Activated gamma-delta T cell treated with anti-CD3 and anti-CD28 coated beads, Interleukin-2, amount 50 U/mL, for 16 hours (primary cell): Measurements from ENCODE around the gene ANKRD40.
"Not testable (repeated sequence)": the region's sequence is repeated elsewhere in the genome, so short reads cannot be mapped to it uniquely, and the experiment has no call there.

Experiments used
- DNase-seq: peaks from one replicate; pipeline ENCODE4 v3.0.0-alpha.2; 2020; ENCODE audit warnings: low read depth

The ANKRD40 gene

DNA sequence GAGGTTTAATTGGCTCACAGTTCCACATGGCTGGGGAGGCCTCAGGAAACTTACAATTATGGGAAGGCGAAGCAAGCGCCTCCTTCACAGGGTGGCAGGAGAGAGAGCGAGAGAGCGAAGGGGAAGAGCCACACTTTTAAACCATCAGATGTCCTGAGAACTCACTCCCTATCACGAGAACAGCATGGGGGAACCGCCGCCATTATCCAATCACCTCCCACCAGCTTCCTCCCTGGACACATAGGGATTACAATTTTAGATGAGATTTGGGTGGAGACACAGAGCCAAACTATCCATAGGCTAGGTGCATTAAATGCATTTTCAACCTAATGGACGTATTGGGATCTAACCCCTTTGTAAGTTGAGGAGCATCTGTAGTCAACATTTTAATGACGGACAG is 4.9 kb upstream of the ANKRD40 start:
- no peak for DNase-seq

DNA sequence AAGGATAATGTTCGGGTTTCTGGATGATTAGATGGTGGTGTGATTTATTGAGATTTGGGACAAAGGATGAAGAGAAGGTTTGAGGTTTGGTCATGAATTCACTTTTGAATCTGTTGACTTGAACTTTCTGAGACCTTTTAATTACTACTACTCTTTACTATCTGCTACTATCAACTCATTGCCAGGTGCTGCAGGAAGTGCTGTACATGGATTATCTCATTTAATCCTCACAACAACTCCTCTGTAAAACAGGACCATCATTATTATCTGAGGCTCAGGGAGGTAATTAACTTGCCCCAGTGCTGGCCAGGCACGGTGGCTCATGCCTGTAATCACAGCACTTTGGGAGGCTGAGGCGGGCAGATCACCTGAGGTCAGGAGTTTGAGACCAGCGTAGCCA is 2.9 kb upstream of the ANKRD40 start:
- DNase-seq, result no peak

DNA sequence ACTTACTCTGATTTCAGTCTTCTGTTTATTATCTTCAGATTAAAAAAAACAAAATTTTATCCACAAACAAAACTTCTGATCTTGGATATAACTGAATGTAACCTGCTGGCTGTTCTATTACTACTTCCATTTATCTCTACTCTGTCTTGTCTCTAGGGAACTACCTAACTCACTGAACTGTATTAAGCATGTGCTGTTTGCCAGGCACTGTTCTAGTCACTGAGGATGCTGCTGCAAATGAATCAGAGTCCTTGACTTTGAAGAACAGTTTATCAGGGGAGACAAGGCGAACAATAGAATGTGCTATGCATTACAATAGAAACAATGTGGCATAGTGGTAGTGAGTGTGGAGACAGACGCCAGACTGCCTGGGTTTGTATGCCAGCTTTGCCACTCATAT is 2.3 kb upstream of the ANKRD40 start:
- no peak for DNase-seq

DNA sequence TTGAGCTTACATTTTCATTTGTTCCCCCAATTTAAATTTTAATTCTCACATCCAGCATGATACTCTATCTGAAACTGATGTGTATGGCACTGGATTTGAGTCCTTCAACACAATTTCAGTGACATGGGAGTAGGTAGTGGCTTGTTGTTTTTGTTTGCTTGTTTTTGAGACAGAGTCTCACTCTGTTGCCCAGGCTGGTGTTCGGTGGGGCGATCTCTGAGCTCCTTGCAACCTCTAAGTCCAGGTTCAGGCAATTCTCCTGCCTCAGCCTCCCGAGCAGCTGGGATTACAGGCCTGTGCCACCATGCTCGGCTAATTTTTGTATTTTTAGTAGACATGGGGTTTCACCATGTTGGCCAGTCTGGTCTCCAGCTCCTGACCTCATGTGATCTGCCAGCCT is 1.3 kb upstream of the ANKRD40 start:
- not testable (repeated sequence) for DNase-seq

DNA sequence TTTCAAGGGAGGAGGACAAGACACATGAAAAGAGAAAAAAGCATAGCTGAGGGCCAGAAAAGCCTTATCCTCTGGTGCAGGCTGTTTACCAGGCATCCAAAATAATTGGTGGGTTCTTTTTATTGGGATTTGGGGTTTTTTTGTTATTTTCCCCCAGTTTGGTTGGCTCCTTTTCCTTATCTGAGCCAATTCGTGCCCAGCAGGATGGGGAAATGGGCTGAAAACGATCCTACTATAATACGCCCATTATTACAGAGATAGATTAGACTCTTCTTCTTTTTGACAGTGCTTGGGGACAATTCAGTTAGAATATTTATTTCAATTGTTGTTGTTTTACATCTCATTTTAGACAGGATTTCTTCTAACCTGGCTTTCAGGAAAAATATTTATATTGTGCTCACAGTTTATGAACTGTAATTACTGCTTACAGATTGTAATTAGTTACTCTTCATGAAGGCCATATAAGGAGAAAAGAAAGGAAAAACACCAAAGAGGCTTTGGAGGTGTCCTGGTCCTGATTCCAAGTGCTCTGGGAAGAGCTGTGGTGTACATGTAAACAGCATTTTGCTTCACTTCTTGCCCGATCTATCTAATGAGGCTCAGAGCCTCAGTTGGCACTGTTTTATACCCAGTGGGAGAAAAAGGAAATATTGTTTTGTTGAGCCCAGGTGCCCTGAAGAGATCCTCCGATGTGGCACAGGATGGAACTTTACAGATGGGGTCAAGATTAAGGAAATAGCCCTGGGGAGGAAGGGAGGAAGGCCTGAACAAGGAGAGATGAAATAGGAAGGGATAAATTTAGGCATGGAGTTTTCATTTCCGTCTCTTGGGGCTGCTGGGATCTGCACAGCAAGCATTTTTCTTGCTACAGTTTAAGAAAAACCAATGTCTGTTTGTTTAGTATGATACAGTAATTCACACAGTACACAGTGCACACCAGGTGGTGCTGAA is 611 bp upstream of the ANKRD40 start:
- DNase-seq, result no peak

DNA sequence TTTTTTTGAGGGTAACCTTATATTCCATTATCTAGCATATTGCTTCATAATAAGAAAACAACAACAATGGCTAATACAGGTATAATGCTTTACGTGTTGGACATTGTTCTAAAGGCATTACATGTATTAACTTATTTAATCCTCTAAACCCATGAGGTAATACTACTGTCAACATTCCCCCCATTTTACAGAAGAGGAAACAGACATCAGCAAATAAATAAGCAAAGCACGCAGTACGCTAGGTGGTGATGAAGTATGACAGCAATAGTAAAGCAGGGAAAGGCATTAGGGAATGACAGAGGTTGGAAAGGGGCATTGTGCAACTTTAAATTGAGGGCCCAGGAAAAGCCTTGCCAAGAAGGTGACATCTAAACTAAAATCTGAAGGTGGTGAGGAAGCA is 4.6 kb downstream of the ANKRD40 start:
- DNase-seq, result no peak

DNA sequence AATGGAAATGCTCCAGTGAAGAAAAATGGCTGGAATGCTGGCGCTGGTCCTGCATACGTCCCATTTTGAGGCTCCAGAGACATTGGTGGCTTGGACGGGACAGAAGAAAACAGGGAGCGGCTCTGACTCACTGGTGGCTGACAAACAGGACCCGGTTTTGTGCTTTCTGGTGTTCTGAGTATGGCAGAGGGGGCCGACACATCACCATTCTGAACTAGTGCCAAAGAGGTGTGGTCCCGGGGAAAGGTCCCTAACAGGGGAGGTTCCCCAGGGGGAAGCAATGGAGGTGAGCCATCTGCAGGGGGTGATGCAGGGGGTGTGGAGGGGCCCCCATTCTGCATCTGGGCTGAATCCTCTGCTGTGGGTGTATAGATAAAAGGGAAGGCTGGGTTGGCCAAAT is 8.3 kb downstream of the ANKRD40 start:
- DNase-seq, result no peak

DNA sequence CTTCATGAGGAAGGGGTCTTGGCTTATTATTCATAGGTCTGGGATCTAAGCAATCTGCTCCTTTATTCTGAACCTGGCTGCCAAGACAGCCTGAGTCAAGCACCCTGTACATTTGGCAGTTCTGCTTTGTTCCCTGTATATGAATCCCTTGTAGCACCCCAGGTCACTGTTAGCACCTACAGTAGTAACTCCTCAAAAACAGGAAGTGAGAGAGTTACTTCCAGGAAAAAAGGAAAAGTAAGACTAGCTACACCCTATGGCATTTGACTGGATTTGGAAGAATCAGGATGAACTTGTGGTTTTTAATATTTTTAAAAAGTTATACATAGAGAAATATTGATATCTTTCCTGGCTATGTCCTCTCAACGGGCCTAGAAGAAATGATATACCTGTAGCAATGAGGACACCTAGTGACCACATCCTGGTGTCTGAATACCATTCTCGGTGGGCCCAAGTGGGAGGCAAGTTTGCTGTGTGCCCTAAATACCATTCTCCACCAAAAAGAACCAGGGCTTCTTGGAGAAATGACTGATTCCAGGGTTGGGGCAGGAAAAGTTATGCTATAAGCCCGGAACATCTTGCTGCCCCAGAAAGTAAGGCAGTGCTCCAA is 9.9 kb downstream of the ANKRD40 start:
- DNase-seq, result no peak

DNA sequence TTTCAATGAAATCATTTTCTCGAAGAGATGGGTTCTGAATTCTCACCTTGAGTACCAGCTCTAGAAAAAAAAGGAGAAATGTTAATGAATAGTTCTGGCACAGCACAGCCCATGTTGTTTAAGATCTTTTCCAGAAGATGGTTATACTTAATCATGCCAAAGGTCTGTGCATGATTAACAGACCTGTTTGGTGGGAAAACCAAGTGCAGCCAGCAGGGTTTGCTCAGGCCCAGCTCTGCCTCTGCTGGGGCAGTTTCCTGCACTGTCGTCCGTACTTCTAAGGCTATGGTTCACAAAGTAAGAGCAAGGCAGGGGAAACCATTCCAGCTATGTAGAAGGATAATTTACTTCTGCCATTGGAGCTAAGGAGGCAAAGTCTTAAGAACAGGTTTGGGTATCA is 10.7 kb downstream of the ANKRD40 start:
- no peak for DNase-seq

DNA sequence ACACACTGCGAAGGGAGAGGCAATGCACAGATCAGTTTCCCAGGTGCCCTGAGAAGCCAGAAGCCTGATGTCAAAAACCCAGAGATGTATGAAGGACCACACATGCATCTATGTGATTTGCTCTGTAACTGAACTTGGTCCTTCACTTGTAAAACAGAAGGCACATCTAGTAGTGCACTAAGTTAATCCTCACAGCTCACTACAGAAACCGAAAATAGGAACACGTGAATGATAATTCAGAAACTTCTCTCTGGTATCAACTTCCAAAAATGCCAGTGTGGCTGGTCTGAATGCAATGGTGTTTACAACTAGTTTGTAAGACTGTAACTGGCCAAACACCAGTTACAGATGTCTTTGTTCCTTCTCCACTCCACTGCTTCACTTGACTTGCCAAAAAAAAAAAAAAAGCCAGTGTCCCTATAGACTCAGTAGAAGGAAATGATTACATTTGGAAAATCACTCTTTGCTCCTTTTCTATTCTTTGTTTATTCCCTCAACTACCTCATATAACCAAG is 11.3 kb downstream of the ANKRD40 start:
- no peak for DNase-seq

DNA sequence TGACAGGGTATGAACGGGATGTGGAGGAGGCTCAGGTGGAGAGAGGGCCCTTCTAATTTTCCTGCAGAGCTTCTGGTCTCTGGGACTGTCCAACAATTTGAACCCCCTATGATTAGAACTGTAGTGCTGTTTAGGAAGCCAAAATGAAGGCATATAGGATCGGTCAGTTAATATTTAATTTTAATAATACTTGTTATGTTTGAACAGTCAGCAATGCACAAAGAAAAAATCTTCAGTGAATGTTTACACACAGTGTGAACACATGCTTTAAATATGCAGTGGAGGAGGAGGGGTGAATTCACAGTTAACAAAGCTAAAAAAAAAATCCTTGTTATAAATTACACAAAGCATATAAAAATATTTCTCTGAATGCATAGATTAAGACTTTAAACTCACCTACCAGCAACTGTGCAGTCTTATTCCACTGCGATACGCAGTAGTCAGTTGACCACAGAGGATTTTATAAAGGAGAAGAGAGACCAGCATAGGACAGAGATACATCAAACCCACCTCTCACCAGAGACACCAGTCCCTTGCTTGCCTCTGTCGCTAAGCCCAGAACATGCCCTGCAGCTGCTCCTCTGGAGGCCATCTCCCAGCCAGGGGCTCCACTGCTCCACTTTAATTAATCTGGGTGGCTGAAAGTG is 14.6 kb downstream of the ANKRD40 start:
- DNase-seq, result no peak

DNA sequence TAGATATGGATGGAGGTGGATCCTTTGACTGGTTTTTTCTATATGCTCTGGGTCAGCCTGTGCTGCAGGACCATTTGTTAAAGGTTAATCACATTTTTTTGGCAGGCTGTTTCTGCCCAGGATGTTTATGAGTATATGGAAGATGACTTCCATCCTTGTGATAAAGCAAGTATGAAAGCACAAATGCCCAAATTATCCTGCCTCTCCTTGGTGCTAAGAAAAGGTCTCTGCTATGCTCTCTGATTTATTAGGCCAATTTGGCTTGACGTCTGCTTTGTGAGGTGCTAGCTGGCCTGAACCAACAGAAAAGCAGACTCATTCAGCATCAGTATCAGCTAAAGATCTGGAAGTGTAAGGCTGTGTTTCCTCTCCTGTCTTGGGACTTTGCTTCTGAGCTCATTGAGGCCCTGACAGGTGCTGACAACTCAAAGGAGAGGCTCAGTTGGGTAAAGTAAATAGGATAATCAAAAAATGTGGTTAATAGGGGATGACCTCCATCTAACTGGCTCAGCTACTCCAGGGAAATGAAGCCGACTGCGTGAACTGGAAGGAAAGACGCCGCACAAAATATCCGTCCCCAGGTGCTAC is 15.2 kb downstream of the ANKRD40 start:
- DNase-seq, result no peak

DNA sequence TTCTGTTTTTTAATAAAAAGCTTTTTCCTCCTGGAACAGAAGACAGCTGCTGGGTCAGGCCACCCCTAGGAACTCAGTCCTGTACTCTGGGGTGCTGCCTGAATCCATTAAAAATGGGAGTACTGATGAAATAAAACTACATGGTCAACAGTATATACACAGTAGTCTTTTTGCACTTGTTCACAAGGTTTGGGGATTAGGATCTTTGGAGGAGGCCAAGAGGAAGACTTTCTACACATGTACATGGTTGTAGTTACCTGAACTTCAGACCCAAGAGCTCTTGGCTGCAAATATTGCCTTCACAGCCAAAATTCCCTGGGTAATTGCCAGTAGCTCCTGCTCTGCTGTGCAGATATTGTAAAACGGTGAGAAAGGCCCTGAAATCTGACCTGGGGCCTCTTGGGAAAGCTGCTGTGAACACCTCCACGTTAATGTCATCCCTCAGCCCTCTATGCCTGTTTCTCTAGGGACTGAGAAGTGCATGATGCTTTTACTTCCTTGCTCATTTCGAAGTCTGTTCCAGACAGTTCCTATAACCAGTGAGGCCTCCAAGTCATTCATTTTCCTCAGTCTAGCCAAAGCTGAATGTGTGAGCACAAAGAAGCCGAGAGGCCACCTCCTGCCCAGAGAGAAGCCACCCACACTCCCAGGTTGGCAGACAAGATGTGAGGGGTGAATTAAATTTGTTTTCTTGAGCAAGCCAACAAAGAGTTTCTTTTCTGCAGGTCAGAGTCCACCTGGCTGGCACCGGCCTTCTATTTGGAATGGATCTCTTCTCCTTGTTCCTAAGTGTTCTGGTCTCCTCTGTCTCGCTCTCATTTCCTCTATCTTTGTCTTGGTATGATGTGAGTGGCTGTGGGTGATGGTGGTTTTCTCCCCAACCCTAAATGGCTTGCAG is 15.9 kb downstream of the ANKRD40 start:
- DNase-seq, result no peak

DNA sequence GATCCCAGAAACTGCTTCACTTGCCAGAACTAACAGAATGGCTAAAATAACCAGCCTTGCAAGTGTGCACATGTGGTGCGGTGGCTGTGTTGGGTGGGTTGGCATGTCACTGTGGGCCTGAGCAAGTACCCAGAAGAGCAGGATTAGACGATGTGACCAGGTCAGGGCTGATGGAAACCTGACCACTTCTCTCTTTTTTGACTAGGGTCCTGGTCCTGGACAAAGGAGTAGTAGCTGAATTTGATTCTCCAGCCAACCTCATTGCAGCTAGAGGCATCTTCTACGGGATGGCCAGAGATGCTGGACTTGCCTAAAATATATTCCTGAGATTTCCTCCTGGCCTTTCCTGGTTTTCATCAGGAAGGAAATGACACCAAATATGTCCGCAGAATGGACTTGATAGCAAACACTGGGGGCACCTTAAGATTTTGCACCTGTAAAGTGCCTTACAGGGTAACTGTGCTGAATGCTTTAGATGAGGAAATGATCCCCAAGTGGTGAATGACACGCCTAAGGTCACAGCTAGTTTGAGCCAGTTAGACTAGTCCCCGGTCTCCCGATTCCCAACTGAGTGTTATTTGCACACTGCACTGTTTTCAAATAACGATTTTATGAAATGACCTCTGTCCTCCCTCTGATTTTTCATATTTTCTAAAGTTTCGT is 16.7 kb downstream of the ANKRD40 start:
- no peak for DNase-seq

DNA sequence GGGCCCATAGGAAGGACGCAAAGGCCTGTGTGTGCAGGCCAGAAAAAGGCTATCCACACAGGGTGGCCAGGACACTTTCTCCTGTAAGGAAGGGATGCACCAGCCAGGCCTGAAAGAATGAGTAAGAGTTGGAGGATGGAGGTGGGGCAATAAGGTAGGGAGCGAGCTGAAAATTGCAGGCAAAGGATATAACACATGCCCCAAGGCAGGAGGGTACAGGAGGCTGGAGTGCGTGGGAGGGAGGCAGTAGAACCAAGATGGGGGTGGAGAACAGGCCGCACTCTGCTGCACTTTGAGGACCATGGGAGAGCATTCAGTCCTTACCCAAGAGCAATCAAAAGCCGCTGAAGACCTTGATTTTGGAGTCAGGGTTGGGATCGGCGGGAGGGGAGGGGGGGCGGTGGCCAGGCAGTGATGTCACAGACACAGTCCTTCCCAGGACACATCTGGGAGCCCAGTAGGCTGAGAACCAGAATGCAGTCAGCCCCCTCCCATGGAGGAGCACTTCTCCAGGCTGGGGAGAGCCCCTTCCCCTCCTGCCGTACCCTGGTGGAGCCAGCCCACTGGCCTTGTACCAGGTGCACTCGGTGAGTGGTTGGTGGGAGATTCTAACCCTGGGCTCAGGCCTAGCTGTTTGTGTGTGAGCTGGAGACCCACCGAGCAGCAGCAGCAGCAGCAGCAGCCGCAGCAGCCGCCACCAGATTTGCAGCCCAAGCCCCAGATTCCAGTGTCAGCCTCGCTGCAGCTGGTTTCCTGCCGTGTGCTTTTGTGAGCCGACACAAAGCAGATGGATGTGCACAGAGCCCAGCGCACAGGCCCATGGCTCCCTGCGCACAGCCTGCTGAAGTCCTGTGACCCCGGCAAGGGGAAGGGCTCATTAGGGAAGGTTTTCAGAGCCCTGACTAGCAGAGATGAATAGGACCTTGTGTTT is 17.5 kb downstream of the ANKRD40 start:
- DNase-seq, result no peak

DNA sequence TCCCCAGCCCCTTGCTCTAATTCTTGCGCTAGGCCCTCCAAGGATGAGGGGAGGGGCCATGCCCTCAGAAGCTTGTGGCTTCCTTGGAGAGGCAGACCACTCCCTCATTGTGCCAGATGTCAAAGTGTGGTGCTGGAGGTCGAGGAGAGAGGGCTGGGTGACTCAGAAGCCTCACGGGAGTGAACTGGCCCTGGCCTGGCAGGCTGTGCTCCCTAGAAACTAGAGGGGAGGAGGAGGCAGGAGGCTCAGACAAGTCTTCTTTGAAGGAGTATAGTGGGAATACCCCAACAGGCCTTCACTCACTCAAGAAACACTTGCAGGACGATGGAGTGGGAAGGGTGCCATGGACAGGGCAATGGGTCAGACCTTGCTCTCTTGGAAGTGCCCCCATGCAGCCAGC is 18.5 kb downstream of the ANKRD40 start:
- no peak for DNase-seq

DNA sequence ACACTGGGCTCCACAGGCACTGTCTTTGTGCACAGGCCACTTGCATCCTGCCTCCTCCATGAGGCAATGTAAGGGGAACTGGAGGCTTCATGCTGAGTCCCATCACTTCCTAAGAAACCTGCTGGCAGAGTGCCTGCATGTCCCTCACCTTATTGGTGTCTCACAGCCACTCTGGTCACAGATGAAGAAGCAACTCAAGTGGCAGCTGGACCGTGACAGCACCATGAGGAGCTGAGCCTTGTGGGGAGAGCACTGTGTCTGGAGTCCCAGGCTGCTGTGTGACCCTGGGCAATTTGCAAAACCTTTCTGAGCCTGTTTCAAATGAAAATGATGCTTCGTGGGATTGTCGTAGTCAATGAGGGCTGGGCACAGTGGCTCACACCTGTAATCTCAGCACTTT is 19.5 kb downstream of the ANKRD40 start:
- DNase-seq, result no peak

DNA sequence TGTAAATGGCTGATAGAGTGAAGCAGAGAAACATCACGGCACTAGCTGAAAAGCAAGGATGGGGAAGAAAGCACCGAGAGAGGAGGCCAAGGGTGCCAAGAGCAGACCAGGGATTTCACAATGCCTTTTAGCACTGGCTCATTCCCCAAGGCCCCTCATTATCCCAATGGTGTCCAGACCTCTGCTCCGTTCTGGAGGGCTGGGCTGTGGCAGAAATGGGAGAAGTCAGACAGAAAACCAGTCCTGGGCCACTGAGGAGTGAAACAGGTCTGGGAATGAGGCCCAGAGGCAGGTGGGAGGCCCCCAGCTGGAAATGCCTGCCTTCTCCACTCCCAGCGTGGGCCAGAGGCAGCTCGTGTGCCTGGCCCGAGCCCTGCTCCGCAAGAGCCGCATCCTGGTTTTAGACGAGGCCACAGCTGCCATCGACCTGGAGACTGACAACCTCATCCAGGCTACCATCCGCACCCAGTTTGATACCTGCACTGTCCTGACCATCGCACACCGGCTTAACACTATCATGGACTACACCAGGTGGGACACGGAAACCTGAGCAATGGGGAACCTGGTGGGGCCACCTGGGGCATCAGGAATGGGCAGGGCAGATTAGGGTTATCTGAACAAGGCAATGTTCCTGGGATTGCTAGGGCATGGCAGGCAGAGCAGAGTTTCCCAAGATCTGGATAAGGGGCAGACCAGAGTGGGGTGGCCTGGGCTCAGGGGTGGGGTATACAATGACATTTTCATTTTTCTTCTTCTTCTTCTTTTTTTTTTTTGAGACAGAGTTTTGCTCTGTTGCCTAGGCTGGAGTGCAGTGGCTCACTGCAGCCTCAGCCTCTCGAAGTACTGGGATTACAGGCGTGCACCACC is 20.3 kb downstream of the ANKRD40 start:
- DNase-seq, result no peak
